GM19238 (cell line): ENCODE measurements around the gene MPO.

Source experiments
- DNase-seq: peaks from one replicate; pipeline ENCODE4 v3.0.0; 2011; ENCODE audit warnings: low spot score; ENCODE audit not compliant: insufficient read length

The MPO gene

GRCh38 chr17:58279736-58280479 is 827 bp downstream of the MPO start:
- DNase-seq: no peak

DNA sequence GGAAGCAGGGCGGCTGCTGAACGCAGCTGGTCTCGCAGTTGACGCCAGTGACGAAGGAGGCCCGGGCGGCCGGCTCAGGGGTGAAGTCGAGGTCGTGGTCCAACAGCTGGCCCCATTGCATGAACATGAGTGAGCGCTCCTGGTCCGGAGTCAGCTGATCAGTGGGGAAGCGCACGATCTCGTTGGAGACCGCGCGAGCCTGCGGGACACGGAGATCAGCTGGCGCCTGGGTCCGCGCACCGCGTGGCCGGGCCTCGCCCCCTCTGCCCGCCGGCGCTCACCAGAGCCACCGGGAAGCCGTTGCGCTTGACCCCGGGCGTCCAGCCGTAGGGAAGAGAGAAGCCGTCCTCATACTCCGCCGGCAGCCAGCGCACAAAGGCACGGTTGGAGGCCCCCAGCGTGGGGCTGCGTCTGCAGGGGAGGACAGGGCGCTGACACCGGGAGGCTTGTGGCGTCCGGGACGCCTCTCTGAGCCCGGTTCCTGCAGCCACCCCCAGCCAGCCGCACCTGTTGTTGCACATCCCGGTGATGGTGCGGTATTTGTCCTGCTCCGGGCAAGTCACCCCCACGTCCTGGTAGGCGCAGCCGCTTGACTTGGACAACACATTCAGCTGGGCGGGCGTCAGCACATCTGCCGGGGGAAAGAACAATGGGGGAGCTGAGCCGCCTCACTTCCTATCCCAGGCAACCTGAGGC is 1.6 kb downstream of the MPO start:
- no peak for DNase-seq

DNA sequence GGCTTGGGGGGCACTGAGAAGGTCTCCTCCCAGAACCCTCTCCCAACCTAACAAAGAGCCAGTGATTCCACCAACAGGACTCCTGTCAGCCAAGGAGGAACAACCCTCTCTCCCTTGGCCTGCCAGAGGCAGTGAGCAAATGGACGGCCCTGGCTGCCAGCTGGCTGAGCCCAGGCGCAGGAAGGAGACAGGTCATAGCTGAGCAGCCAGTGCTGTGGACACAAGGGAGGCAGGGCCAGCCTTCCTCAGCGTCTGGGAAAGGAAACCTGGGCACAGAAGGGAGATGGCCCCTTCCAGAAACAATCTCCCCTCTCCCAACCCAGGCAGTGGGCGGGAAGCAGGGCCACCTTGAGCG is 2.1 kb downstream of the MPO start:
- DNase-seq: no peak

DNA sequence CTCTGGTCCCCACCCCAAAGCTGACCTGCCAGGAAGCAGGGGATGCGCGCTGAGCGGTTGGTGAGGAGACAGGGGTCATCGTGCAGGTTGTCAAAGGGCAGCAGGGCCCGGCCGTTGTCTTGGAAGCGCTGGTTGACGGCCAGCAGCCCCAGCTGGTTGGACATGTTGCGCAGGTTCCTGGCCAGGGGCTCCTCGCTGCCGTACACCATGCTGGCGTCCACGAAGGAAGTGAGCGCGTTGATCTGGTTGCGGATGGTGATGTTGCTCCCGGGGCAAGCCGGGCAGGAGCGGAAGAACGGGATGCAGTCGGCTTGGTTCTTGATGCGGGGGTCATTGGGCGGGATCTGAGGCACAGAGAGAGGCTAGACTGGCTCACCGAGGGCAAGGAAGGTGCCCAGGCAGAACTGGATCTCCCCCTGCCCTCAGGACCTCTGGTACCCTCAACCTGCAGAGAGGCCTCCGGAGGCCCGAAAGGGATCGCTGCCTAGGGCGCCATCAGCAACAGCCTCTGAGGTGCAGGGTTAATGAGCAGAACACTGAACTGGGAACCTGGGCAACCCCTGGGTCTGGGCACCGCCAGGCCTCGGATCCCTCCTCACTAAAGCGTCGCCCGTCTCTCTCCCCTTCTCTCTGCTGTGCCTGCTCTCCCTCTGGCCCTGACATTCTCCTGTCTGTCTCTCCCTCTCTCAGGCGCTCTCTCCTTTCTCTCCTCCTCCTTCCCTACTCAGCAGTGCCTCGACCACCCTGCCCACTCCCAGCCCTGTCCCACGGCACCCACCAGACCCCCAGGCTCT is 2.7 kb downstream of the MPO start:
- no peak for DNase-seq

DNA sequence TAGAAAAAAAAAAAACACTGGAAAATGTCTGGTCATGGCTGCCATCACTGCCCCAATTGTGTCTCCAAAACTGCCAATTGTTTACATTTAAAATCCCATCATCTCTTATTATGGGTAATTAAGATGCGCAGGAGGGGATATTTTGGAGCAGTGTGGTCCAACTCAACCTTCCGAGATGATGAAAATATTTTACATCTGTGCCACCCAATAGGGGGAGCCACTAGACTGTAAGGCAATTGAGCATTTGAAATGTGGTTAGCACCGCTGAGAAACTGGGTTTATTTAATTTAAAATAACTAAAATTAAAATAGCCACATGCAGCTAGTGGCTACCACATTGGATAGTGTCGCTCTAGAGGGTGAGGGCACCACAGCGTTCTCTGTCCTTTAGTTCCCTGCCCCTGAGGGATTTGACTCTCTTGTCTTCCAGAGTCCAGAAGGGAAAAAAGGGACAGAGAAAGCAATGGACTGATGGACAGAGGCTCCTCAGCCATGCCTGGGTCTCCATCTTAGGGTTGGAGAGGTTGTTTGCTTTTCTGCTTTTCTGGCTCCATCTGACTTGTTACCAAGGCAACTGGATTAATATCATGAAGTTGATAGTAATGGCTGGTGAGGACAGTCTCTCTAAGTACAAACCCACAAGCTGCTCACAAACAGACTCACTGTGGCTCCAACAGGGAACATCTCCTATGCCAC is 3.5 kb downstream of the MPO start:
- no peak for DNase-seq

- DNase-seq: no peak
These were observed 4.3 kb downstream of the MPO start for GRCh38 chr17:58276423-58276822.

GRCh38 chr17:58275417-58275816 is 5.3 kb downstream of the MPO start:
- DNase-seq: no peak

GRCh38 chr17:58273453-58274104 is 7.2 kb downstream of the MPO start:
- no peak for DNase-seq

DNA sequence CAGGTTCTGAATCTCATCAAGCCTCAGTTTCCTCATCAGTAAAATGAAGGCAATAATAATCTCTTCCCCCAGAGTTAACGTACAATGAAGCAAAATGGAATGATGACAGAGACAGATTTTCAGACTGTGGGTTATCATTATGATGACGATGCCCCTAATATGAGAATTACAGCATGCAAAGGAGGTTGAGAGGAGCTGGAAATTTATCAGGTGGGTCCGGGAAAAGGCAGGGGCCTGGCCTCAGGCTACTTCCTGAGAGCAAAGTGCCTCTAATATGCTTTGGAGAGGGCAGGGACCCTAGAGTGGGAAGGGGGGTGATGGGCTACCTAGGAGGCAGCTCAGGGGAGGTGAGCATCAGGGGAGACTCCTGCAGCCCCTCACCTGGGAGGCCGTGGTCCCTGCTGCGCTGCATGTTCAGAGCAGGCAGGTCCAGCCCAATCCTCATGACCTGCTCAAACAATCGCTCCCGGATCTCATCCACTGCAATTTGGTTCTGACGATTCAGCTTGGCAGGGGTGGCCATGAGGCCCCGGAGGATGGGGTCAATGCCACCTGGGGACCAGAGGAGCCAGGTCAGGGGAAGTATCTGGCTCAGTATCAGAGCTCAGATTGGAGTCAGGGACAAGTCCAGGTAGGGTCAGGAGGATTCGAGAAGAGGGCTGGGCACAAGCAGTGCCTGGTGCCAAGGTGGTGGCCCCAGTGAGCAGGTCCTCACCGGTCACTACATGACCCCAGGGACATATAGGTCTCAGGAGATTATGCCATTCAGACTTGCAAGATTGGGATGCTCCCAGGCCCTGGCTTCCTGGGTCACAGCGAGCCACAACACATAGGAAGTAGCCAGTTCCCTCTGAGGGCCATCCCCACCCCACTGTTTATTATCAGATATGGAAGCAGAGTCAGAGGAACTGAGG is 8.1 kb downstream of the MPO start:
- no peak for DNase-seq

GRCh38 chr17:58271216-58271931 is 9.4 kb downstream of the MPO start:
- DNase-seq: no peak

- no peak for DNase-seq
These were observed 10.1 kb downstream of the MPO start for GRCh38 chr17:58270476-58271215.

DNA sequence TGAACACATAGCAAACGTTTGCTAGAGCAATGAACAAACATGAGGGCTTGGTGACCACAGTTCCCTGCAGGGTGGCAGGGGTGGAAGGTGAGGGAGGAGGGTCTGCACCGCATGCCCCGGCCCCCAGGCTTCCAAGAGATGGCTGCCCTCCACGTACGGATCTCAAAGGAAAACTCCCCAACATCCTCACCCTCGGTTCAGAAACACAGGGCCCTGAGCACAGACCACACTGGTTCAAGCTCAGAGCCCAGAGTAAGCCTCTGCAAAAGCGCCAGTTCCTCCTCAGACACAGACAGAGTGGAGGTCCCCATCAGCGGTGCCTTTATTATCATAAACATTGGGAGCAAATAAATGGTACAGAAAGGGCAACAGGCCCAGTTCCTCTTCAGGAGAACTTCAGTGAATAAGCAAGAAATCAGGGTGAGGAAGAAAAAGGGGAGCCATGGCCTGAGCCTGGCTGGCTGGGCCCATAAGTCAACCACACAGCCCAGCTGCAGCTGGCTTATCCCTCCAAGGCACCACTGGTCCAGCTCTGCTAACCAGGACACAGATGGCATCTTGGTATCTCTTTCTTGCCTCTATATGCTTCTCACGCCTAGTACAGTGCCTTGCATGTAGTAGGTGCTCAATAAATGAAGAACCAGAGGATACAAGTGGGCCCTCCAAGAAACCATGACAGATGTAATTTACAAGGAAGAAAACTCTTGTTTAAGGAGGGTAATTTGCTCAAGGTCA is 11.0 kb downstream of the MPO start:
- DNase-seq: no peak

- no peak for DNase-seq
These were observed 11.8 kb downstream of the MPO start for GRCh38 chr17:58268774-58269556.

- DNase-seq: no peak
These were observed 12.4 kb downstream of the MPO start for GRCh38 chr17:58268326-58268725.

DNA sequence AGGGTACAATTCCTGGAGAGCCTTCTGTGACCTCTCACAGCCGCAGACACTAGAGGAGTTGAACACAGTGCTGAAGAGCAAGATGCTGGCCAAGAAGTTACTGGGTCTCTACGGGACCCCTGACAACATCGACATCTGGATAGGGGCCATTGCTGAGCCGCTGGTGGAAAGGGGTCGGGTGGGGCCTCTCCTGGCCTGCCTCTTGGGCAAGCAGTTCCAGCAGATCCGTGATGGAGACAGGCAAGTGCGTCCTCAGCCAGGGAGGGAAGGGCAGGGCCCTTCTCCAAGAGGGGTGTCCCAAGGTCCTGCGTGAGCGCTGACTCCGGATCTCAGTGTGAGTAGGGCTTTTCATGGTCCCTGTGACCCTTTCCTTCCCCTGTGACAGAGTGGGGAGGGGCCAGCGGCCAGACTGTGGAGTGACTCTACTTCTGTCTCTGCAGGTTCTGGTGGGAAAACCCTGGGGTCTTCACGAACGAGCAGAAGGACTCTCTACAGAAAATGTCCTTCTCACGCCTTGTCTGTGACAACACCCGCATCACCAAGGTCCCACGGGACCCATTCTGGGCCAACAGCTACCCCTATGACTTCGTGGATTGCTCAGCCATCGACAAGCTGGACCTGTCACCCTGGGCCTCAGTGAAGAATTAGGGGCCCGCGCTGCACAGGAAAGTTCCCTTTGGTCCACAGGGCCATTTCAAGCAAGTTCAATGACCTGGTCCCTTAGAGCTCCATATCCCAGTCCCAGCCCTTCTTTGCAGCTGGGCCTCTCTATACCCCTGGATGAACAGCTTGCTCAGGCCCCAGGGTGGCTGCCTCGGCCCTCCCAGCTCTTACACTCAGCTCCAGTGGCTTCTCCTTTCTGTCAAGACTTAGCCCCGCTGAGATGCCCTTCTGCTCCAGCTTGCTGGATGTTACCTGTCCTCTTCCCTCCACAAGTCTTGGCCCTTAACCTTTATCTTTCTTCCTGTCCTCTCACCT is 13.1 kb downstream of the MPO start:
- DNase-seq: no peak
